ENCODE results near the gene BABAM2. TPM values are rescaled to one million over a fixed set of nuclear protein-coding genes. Genes with fewer than 3 reads are reported as not detected.

The BABAM2 gene
- total and polyA plus RNA-seq, 4 donors = 9.9 to 17.0 (median 13.9) TPM

- H3K4me1 ChIP-seq (ENCODE audit: control insufficient read depth in 4 of 4, insufficient read depth in 4 of 4, low read length in 3 of 4) = no peaks in the 10 kb centered on the region
- H3K9me3 ChIP-seq (ENCODE audit: control insufficient read depth in 4 of 4, low read length in 3 of 4) = no peaks in the 10 kb centered on the region
- WGBS = 88% methylated on average over 3 of the region's 3 CpGs
- TF ChIP-seq ZBTB33 (IDR thresholded peaks at IDR 0.05) (no peak), EGR1 (IDR thresholded peaks at IDR 0.05; ENCODE audit: low read depth in 2 of 2) (no peak), REST (IDR thresholded peaks at IDR 0.05) (no peak), ATF3 (IDR thresholded peaks at IDR 0.05) (no peak), YY1 (IDR thresholded peaks at IDR 0.05) (no peak), TAF1 (conservative IDR thresholded peaks at IDR 0.05) (no peak), FOXA1 (IDR thresholded peaks at IDR 0.05) (no peak), SP1 (IDR thresholded peaks at IDR 0.05) (no peak)
- no peak overlapping the region for H3K9ac ChIP-seq (ENCODE audit: low read depth in 1 of 2, low read length in 2 of 2)
- H3K27me3 ChIP-seq (ENCODE audit: control insufficient read depth in 4 of 4, insufficient read depth in 4 of 4, low read length in 3 of 4) = no peaks in the 10 kb centered on the region
- no peak overlapping the region for H3K4me3 ChIP-seq (ENCODE audit: low read depth in 1 of 3, low read length in 3 of 3)
- DNase-seq (ENCODE audit: low spot score) = no peak
- peaks cover 0 to 2% (median 0%) of the 10 kb centered on the region in 4 donors for H3K36me3 ChIP-seq (ENCODE audit: control insufficient read depth in 4 of 4, insufficient read depth in 3 of 4, low read depth in 1 of 4, low read length in 3 of 4)
- H3K27ac ChIP-seq (ENCODE audit: low read depth in 1 of 2, low read length in 2 of 2) = no peak overlapping the region
These were observed 144.7 kb downstream of the BABAM2 start for GRCh38 chr2:28035163-28035690.

GRCh38 chr2:28035816-28036215, 145.3 kb downstream of the BABAM2 start:
- H3K4me1 ChIP-seq (ENCODE audit: control insufficient read depth in 4 of 4, insufficient read depth in 4 of 4, low read length in 3 of 4) = no peaks in the 10 kb centered on the region
- 88% methylated on average over 4 of the region's 4 CpGs for WGBS
- DNase-seq (ENCODE audit: low spot score) = no peak
- TF ChIP-seq RXRA (IDR thresholded peaks at IDR 0.05) = no peak
- no peak for TF ChIP-seq HNF4G (IDR thresholded peaks at IDR 0.05)
- TF ChIP-seq FOXA1 (IDR thresholded peaks at IDR 0.05) = no peak
- TF ChIP-seq ZBTB33 (IDR thresholded peaks at IDR 0.05) = no peak
- no peak for TF ChIP-seq TAF1 (conservative IDR thresholded peaks at IDR 0.05)
- TF ChIP-seq CTCF (IDR thresholded peaks at IDR 0.05; ENCODE audit: low read depth, low read length, missing input control) = no peak
- peak; percentile 21 for TF ChIP-seq MAX (IDR thresholded peaks at IDR 0.05)
- no peak for TF ChIP-seq JUND (IDR thresholded peaks at IDR 0.05)
- no peak for TF ChIP-seq EGR1 (IDR thresholded peaks at IDR 0.05; ENCODE audit: low read depth in 2 of 2)
- no peak for TF ChIP-seq YY1 (IDR thresholded peaks at IDR 0.05)
- peak in 1 of 2 donors; percentile 20 for TF ChIP-seq RAD21 (IDR thresholded peaks at IDR 0.05)
- no peak for TF ChIP-seq SP1 (IDR thresholded peaks at IDR 0.05)
- peaks cover 0 to 2% (median 0%) of the 10 kb centered on the region in 4 donors for H3K36me3 ChIP-seq (ENCODE audit: control insufficient read depth in 4 of 4, insufficient read depth in 3 of 4, low read depth in 1 of 4, low read length in 3 of 4)
- H3K27me3 ChIP-seq (ENCODE audit: control insufficient read depth in 4 of 4, insufficient read depth in 4 of 4, low read length in 3 of 4) = no peaks in the 10 kb centered on the region
- H3K27ac ChIP-seq (ENCODE audit: low read depth in 1 of 2, low read length in 2 of 2) = no peak overlapping the region
- no peak overlapping the region for H3K9ac ChIP-seq (ENCODE audit: low read depth in 1 of 2, low read length in 2 of 2)
- no peak overlapping the region for H3K4me3 ChIP-seq (ENCODE audit: low read depth in 1 of 3, low read length in 3 of 3)
- no peaks in the 10 kb centered on the region for H3K9me3 ChIP-seq (ENCODE audit: control insufficient read depth in 4 of 4, low read length in 3 of 4)

Measured in liver (tissue), 9 donors.